Progenitor cell of endocrine pancreas (in vitro differentiated cells): ENCODE measurements around the gene TRAF7. TPM values are rescaled to one million over a fixed set of nuclear protein-coding genes. Genes with fewer than 3 reads are reported as not detected.
A peak's percentile ranks its signal among the peaks of the same experiment; 100 is the strongest.

Experiments
- DNase-seq: peaks from one replicate; pipeline ENCODE4 v3.0.0; 2021; ENCODE audit warnings: low spot score; ENCODE audit not compliant: unreplicated experiment
- H3K27ac Mint-ChIP-seq: 2 replicates; pipeline ENCODE4 v1.8.0; 2021; ENCODE audit warnings: mild to moderate bottlenecking, moderate library complexity, mixed read lengths
- H3K27me3 Mint-ChIP-seq: 2 replicates; pipeline ENCODE4 v1.8.0; 2021; ENCODE audit warnings: mixed read lengths
- H3K36me3 Mint-ChIP-seq: 2 replicates; pipeline ENCODE4 v1.8.0; 2022; ENCODE audit warnings: mixed read lengths; ENCODE audit not compliant: insufficient read depth
- H3K4me1 Mint-ChIP-seq: 2 replicates; pipeline ENCODE4 v1.8.0; 2021; ENCODE audit warnings: low read depth, mixed read lengths
- H3K4me3 Mint-ChIP-seq: 2 replicates; pipeline ENCODE4 v1.8.0; 2021; ENCODE audit warnings: low read depth, mild to moderate bottlenecking, moderate library complexity, mixed read lengths
- H3K9me3 Mint-ChIP-seq: 2 replicates; pipeline ENCODE4 v1.8.0; 2021; ENCODE audit warnings: low read depth, mixed read lengths
- microRNA-seq: library from miRNA; unstranded; fragments of <30 nt; microRNA quantifications from one replicate; pipeline ENCODE4 v1.1.0, GENCODE V29; 2020; ENCODE audit warnings: borderline number of aligned reads; ENCODE audit not compliant: unreplicated experiment
- total RNA-seq: library from RNA; stranded (reverse); gene quantifications from 2 replicates; pipeline ENCODE4 v1.2.1, GENCODE V29; 2021
- TF ChIP-seq, protein P1 (sequence below): fragments of 200-600 bp; sonication (generic); IDR thresholded peaks from one replicate; pipeline ENCODE4 v1.5.0; 2021; ENCODE audit warnings: antibody characterized with exemption, mild to moderate bottlenecking; ENCODE audit not compliant: unreplicated experiment

Gene TRAF7
- total RNA-seq, 1 donor from 2014 or later: 85.2 TPM

GRCh38 chr16:2223942-2224486 lies 68.4 kb downstream of the TRAF7 start:
- Mint-ChIP-seq H3K27ac (peak overlapping the region; percentile 88), H3K9me3 (no peaks in the 10 kb centered on the region), H3K36me3 (no peaks in the 10 kb centered on the region), H3K4me1 (peaks cover 11% of the 10 kb centered on the region), H3K27me3 (no peaks in the 10 kb centered on the region), H3K4me3 (peak overlapping the region; percentile 81)
- TF ChIP-seq, protein P1, sequence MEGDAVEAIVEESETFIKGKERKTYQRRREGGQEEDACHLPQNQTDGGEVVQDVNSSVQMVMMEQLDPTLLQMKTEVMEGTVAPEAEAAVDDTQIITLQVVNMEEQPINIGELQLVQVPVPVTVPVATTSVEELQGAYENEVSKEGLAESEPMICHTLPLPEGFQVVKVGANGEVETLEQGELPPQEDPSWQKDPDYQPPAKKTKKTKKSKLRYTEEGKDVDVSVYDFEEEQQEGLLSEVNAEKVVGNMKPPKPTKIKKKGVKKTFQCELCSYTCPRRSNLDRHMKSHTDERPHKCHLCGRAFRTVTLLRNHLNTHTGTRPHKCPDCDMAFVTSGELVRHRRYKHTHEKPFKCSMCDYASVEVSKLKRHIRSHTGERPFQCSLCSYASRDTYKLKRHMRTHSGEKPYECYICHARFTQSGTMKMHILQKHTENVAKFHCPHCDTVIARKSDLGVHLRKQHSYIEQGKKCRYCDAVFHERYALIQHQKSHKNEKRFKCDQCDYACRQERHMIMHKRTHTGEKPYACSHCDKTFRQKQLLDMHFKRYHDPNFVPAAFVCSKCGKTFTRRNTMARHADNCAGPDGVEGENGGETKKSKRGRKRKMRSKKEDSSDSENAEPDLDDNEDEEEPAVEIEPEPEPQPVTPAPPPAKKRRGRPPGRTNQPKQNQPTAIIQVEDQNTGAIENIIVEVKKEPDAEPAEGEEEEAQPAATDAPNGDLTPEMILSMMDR: peak; percentile 7
- DNase-seq: no peak

- peaks cover 4% of the 10 kb centered on the region for H3K4me1 Mint-ChIP-seq
- no peaks in the 10 kb centered on the region for H3K36me3 Mint-ChIP-seq
- TF ChIP-seq, protein P1: no peak
- no peak overlapping the region for H3K27ac Mint-ChIP-seq
- H3K4me3 Mint-ChIP-seq: no peak overlapping the region
- H3K9me3 Mint-ChIP-seq: no peaks in the 10 kb centered on the region
- no peaks in the 10 kb centered on the region for H3K27me3 Mint-ChIP-seq
- DNase-seq: no peak
Measured at GRCh38 chr16:2226245-2226793, 70.7 kb downstream of the TRAF7 start.

- H3K4me3 Mint-ChIP-seq: no peak overlapping the region
- TF ChIP-seq, protein P1: no peak
- H3K4me1 Mint-ChIP-seq: peaks cover 4% of the 10 kb centered on the region
- no peak for DNase-seq
- no peaks in the 10 kb centered on the region for H3K27me3 Mint-ChIP-seq
- no peaks in the 10 kb centered on the region for H3K36me3 Mint-ChIP-seq
- no peak overlapping the region for H3K27ac Mint-ChIP-seq
- H3K9me3 Mint-ChIP-seq: no peaks in the 10 kb centered on the region
Measured at GRCh38 chr16:2226918-2227317, 71.3 kb downstream of the TRAF7 start.

Small RNA genes within 50 kb of the gene (microRNA-seq; reads per million reads assigned to microRNA genes)
- gene MIR3180-5 (not detected), gene MIR4516 (not detected), gene MIR6511B1 (not detected)

Other genes starting within 250 kb of the TRAF7 start
- gene HS3ST6, start 237.4 kb upstream of the TRAF7 start, total RNA-seq: 0.46 TPM in 1 of 2 replicates, not detected in the other
- gene MSRB1, start 212.6 kb upstream of the TRAF7 start, total RNA-seq: 28.5 and 28.9 TPM in 2 replicates
- not detected in 2 replicates for gene RPL3L, start 201.1 kb upstream of the TRAF7 start, total RNA-seq
- gene NDUFB10, start 196.2 kb upstream of the TRAF7 start, total RNA-seq: 96.9 and 105 TPM in 2 replicates
- 2,309 and 2,385 TPM in 2 replicates for gene RPS2, start 191.0 kb upstream of the TRAF7 start, total RNA-seq
- not detected in 2 replicates for gene RNF151, start 188.9 kb upstream of the TRAF7 start, total RNA-seq
- gene TBL3, start 183.7 kb upstream of the TRAF7 start, total RNA-seq: 30.8 and 32.2 TPM in 2 replicates
- gene NOXO1, start 174.3 kb upstream of the TRAF7 start, total RNA-seq: 0.93 and 1.5 TPM in 2 replicates
- gene GFER, start 171.6 kb upstream of the TRAF7 start, total RNA-seq: 27.1 and 32.9 TPM in 2 replicates
- 3.0 and 3.3 TPM in 2 replicates for gene SYNGR3, start 165.8 kb upstream of the TRAF7 start, total RNA-seq
- 41.5 and 43.6 TPM in 2 replicates for gene ZNF598, start 146.0 kb upstream of the TRAF7 start, total RNA-seq
- gene NPW, start 136.0 kb upstream of the TRAF7 start, total RNA-seq: 5.0 and 5.3 TPM in 2 replicates
- 8.4 and 10.3 TPM in 2 replicates for gene NHERF2, start 128.9 kb upstream of the TRAF7 start, total RNA-seq
- 24.2 and 28.1 TPM in 2 replicates for gene NTHL1, start 107.9 kb upstream of the TRAF7 start, total RNA-seq
- 241 and 253 TPM in 2 replicates for gene TSC2, start 107.8 kb upstream of the TRAF7 start, total RNA-seq
- 96.2 and 97.8 TPM in 2 replicates for gene PKD1, start 19.9 kb upstream of the TRAF7 start, total RNA-seq
- gene RAB26, start 7.2 kb upstream of the TRAF7 start, total RNA-seq: 20.4 and 23.3 TPM in 2 replicates
- 12.7 and 13.1 TPM in 2 replicates for gene CASKIN1, start 40.8 kb downstream of the TRAF7 start, total RNA-seq
- 51.5 TPM in 2 replicates for gene MLST8, start 49.7 kb downstream of the TRAF7 start, total RNA-seq
- 22.5 and 24.6 TPM in 2 replicates for gene BRICD5, start 55.1 kb downstream of the TRAF7 start, total RNA-seq
- 28.5 and 30.6 TPM in 2 replicates for gene PGP, start 59.1 kb downstream of the TRAF7 start, total RNA-seq
- gene E4F1, start 67.8 kb downstream of the TRAF7 start, total RNA-seq: 30.9 and 33.7 TPM in 2 replicates
- gene DNASE1L2, start 80.7 kb downstream of the TRAF7 start, total RNA-seq: 1.7 and 2.1 TPM in 2 replicates
- 69.2 and 72.6 TPM in 2 replicates for gene ECI1, start 95.8 kb downstream of the TRAF7 start, total RNA-seq
- 231 and 237 TPM in 2 replicates for gene RNPS1, start 112.3 kb downstream of the TRAF7 start, total RNA-seq
- 6.9 and 7.6 TPM in 2 replicates for gene ABCA3, start 184.9 kb downstream of the TRAF7 start, total RNA-seq